GM19193 (cell line): ENCODE results near the gene ATP5MC3.
A peak's percentile ranks its signal among the peaks of the same experiment; 100 is the strongest.

Source experiments
- POLR2A ChIP-seq: IDR thresholded peaks from 4 replicates; pipeline ENCODE4 v1.6.1; 2011; ENCODE audit not compliant: insufficient read depth, insufficient read length; ENCODE audit errors: extremely low read depth

Gene ATP5MC3

GRCh38 chr2:175176624-175177023, 4.9 kb downstream of the ATP5MC3 start:
- TF ChIP-seq POLR2A = no peak

GRCh38 chr2:175175896-175176295, 5.6 kb downstream of the ATP5MC3 start:
- TF ChIP-seq POLR2A = no peak

GRCh38 chr2:175175320-175175719, 6.2 kb downstream of the ATP5MC3 start:
- TF ChIP-seq POLR2A = no peak

- TF ChIP-seq POLR2A = no peak
Measured at GRCh38 chr2:175170659-175171304, 10.7 kb downstream of the ATP5MC3 start.

- no peak for TF ChIP-seq POLR2A
Measured at GRCh38 chr2:175169191-175169590, 12.3 kb downstream of the ATP5MC3 start.

GRCh38 chr2:175168564-175168945, 13.0 kb downstream of the ATP5MC3 start:
- TF ChIP-seq POLR2A = no peak

- peak; percentile 80 for TF ChIP-seq POLR2A
Measured at GRCh38 chr2:175167792-175168563, 13.5 kb downstream of the ATP5MC3 start, which contains the start of gene ATF2. ATF2 (minus strand) TSS chr2:175168203; CDS start chr2:175136443, 31,760 bp downstream.

- no peak for TF ChIP-seq POLR2A
Measured at GRCh38 chr2:175167076-175167791, 14.3 kb downstream of the ATP5MC3 start.

- TF ChIP-seq POLR2A = no peak
Measured at GRCh38 chr2:175166216-175166824, 15.2 kb downstream of the ATP5MC3 start.

GRCh38 chr2:175164235-175164634, 17.3 kb downstream of the ATP5MC3 start:
- no peak for TF ChIP-seq POLR2A

GRCh38 chr2:175158894-175159293, 22.6 kb downstream of the ATP5MC3 start:
- no peak for TF ChIP-seq POLR2A

GRCh38 chr2:175156534-175156933, 25.0 kb downstream of the ATP5MC3 start:
- no peak for TF ChIP-seq POLR2A

- no peak for TF ChIP-seq POLR2A
Measured at GRCh38 chr2:175154661-175155082, 26.8 kb downstream of the ATP5MC3 start.

GRCh38 chr2:175152242-175152641, 29.3 kb downstream of the ATP5MC3 start:
- TF ChIP-seq POLR2A = no peak

- TF ChIP-seq POLR2A = no peak
Measured at GRCh38 chr2:175151791-175152190, 29.7 kb downstream of the ATP5MC3 start.
